Measurements from ENCODE around the gene HIF3A.

DNA sequence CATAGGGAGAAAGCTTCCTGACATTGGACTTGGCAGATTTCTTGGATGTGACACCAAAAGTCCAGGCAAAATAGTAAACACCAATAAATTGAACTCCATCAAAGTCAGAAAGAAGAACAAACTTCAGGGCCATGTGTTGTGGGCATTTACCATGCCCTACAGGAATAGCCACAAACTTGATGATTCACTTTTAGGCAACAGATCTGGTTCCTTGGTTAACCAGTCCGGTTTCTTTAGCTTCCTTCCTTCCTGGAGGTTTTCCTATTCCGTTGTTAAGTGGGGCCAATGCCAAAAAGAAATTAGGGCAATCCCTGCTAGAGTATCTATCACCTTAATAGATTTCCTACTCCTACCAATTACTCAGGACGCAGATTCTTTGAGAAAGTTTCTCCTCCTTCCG is 42.1 kb upstream of the HIF3A start:
- TF ChIP-seq POLR2A (IDR thresholded peaks at IDR 0.05) (no peak), CTCF (IDR thresholded peaks at IDR 0.05) (no peak)
